HG03565 (cell line): ENCODE measurements around the gene KLHL13.

ENCODE experiments used
- ATAC-seq: cut with Tn5 transposase; IDR thresholded peaks from one replicate; pipeline ENCODE4 v1.9.1; 2021; ENCODE audit warnings: mild to moderate bottlenecking, moderate library complexity; ENCODE audit not compliant: unreplicated experiment

Gene KLHL13

GRCh38 chrX:117895418-117895817 lies 221.2 kb downstream of the KLHL13 start:
- peak; percentile 40 for ATAC-seq

GRCh38 chrX:117892469-117892868 lies 224.1 kb downstream of the KLHL13 start:
- no peak for ATAC-seq

GRCh38 chrX:117871796-117872195 lies 244.8 kb downstream of the KLHL13 start:
- no peak for ATAC-seq

- ATAC-seq, result no peak
These were observed 256.1 kb downstream of the KLHL13 start for GRCh38 chrX:117860517-117860916.

GRCh38 chrX:117854806-117855205 lies 261.8 kb downstream of the KLHL13 start:
- ATAC-seq, result no peak

- ATAC-seq, result no peak
These were observed 265.6 kb downstream of the KLHL13 start for GRCh38 chrX:117851025-117851424.
